Pericardium fibroblast (primary cell): ENCODE data around the gene SERPINA3. TPM values are rescaled to one million over a fixed set of nuclear protein-coding genes. Genes with fewer than 3 reads are reported as not detected.

Source experiments
- total RNA-seq: library from RNA; depleted of rRNA; stranded (reverse); fragments of >200 nt; gene quantifications from 2 replicates; pipeline ENCODE4 v1.2.3, GENCODE V29; 2015

The SERPINA3 gene
- total RNA-seq: 63.4 and 80.7 TPM in 2 replicates

GRCh38 chr14:94612174-94612573 is at the start of gene SERPINA3:
Gene SERPINA3, plus strand, starts transcription at chr14:94612391. Its CDS starts 2,051 bp downstream, at chr14:94614442.

GRCh38 chr14:94581127-94581999 is 30.8 kb upstream of the SERPINA3 start, which contains the start of gene SERPINA5:
Gene SERPINA5, plus strand, starts transcription at chr14:94581426. Its CDS starts 5,937 bp downstream, at chr14:94587363.

Other genes with a start within 250 kb of the SERPINA3 start
- not detected in 2 replicates for gene SERPINA2, start 245.7 kb upstream of the SERPINA3 start, total RNA-seq
- gene SERPINA1, start 223.8 kb upstream of the SERPINA3 start, total RNA-seq: 0.47 TPM in 1 of 2 replicates, not detected in the other
- not detected in 2 replicates for gene SERPINA11, start 159.6 kb upstream of the SERPINA3 start, total RNA-seq
- not detected in 2 replicates for gene SERPINA9, start 136.2 kb upstream of the SERPINA3 start, total RNA-seq
- not detected in 2 replicates for gene SERPINA12, start 102.9 kb upstream of the SERPINA3 start, total RNA-seq
- not detected in 2 replicates for gene SERPINA4, start 50.9 kb upstream of the SERPINA3 start, total RNA-seq
- gene SERPINA5, start 31.0 kb upstream of the SERPINA3 start, total RNA-seq: 0.47 TPM in 1 of 2 replicates, not detected in the other
- 2.8 and 19.2 TPM in 2 replicates for gene GSC, start 157.7 kb downstream of the SERPINA3 start, total RNA-seq